HG03175 (cell line): ENCODE data around the gene GARNL3.

Experiments
- ATAC-seq: cut with Tn5 transposase; IDR thresholded peaks from one replicate; pipeline ENCODE4 v1.9.1; 2021; ENCODE audit warnings: mild to moderate bottlenecking, moderate library complexity; ENCODE audit not compliant: unreplicated experiment

GARNL3 gene, protein sequence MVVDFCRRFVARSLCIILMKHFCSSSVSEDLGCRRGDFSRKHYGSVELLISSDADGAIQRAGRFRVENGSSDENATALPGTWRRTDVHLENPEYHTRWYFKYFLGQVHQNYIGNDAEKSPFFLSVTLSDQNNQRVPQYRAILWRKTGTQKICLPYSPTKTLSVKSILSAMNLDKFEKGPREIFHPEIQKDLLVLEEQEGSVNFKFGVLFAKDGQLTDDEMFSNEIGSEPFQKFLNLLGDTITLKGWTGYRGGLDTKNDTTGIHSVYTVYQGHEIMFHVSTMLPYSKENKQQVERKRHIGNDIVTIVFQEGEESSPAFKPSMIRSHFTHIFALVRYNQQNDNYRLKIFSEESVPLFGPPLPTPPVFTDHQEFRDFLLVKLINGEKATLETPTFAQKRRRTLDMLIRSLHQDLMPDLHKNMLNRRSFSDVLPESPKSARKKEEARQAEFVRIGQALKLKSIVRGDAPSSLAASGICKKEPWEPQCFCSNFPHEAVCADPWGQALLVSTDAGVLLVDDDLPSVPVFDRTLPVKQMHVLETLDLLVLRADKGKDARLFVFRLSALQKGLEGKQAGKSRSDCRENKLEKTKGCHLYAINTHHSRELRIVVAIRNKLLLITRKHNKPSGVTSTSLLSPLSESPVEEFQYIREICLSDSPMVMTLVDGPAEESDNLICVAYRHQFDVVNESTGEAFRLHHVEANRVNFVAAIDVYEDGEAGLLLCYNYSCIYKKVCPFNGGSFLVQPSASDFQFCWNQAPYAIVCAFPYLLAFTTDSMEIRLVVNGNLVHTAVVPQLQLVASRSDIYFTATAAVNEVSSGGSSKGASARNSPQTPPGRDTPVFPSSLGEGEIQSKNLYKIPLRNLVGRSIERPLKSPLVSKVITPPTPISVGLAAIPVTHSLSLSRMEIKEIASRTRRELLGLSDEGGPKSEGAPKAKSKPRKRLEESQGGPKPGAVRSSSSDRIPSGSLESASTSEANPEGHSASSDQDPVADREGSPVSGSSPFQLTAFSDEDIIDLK

DNA sequence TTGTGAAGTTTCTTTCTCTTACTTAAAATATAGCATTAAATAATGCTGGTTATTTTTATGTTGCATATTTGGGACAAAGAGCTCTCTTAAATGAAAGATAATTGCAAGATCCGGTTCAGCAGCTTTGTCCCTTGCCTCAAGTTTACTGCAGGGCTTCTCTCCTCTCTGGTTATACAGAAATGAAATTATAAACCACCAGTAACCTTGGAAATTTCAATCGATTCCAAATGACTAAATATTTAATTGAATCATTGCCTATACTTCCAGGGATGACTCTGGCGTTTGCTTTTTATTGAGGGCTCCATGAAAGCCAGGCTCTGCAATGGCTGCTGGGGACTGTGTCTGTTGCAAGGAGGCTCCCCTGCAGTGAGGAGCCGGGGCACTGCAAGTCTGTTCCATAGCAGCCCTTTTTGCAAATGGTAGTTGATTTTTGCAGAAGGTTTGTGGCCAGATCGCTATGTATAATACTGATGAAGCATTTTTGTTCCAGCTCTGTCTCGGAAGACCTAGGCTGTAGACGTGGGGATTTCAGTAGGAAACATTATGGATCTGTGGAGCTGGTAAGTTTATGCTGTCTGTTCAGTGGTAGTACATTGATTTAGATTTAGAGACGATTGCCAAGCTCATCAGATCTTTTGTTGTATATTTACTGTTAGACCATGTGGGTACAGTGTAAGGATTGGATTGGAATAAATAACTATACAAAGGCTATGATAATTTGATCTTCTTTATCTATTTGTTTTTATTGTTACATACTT is at the start of gene GARNL3:
Gene GARNL3, plus strand, starts transcription at position 313 of the 758 bp plus-strand sequence. Its CDS starts 104 bp downstream, at position 417.
- ATAC-seq: no peak

DNA sequence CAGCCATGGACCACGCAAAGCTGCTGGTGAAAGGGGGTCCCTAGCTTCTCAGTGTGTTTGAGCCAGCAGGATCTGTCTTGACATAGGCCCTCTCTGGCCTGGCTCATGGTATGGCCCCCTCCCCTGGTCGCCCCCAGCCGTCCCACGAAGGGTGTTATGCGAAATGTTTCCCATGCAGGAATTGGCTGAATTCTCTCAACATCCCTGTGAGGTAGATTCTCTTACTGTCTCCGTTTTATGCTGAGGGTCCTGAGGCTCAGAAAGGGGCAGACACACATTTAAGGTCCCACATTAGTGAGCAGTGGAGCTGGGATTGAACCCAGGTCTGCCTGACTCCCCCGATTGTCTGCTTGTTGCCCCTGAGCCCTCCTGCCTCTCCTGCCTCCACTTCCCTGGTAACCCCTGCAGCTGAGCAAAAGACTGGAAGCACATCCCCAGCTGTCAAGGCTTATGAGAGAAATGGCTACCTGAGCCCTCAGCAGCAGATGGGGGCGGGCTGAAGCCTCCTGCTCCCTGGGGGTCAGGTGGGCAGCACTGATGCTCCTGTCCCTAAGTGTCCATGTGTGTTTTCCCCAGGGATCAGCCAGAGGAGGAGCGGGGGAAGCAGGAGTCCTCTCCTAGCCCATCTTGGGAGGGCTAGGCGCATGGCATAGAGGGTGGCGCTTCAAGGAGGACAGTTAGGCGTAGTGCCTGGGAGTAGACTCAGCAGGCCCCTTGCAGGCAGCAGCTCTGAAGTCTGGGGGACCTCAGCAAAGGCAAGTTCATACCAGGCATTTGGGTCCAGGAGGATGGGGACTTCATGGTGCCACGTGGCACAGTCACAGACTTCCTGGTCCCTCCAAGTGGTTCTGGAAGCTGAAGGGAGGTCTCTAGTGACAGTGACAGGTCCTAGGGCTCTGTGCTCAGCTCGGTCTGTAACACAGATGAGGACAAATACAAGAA is 49.0 kb upstream of the GARNL3 start:
- no peak for ATAC-seq

DNA sequence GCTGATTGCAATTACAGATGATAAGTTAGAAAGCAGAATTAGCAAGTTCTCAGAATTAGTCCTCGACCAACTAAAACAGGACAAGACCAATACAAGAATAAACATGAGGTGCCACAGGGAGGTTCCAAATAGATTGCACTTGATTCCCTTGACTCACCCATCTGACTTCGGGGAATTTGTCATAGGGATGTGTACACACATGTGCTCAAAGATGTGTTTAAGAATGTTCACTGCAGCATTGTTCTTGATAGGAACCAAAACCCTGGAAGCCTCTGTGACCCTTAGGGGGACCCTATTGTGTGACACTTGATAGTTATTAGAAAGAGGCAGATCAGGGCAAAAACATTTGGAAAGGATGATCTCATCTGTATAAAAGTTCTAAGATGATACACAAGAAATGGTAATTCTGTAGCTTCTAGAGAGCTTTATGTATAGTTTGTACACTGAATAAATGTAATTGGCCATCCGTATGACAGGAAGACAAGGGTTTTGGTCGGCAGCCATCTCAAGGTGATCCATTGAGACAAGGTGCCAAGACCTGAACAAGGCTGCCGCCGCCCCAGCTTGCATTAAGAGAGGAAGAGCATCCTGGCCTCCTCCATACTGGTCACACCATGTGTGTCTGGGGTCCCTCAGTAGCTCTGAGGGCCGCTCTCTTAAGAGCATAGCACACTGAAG is 48.2 kb upstream of the GARNL3 start:
- ATAC-seq: no peak

DNA sequence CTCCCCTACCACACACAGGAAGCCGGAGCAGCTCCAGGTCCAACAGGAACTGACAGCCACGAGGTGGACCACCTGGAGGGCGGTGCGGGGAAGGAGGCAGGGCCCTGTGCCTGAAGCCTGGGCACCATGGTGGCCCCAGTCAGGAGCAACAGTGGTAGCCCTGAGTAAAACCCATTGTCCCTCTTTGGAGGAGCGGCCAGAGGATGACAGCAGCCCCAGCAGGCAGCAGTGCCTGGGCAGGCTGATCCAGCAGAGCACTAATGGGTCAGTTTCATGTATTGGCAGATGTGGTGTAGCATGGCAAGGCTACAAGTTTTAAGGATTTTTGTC is 47.7 kb upstream of the GARNL3 start:
- ATAC-seq: no peak

DNA sequence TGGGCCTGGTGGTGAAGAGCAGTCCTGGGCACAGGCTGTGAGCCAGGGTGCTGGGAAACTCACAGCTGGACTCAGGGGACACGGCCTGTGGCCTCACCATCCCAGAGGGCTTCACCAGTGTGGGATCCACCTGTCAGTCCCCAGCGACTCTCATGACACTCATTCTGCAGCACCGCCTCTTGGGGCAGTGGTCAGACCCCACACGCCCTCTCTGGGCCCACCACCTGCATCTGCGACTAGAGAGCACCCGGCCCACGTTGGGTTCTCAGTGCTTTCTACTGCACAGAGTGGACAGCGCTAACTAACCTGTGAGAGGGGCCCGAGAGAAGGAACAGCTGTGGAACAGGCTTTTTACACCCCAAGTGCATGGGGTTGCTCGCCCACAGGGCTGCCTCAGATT is 45.8 kb upstream of the GARNL3 start:
- no peak for ATAC-seq

DNA sequence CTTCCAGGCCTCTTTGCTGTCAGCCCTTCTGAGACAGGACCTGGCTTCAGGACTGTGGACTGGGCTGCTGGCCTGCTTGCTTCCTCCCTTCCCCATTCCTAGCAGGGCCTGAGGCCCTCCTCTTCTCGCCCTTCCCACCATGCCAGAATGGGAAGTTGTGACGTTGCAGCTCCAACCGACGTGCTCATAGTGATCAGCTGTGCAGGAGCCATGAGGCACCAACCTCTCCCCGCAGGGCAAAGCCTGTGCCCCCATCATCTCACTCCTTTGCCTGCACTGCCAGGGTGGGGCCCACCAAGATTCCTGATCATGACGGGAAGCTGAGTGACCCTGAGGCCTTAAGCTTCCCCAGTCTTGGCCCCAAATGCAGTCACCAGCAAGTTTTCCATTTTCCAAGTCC is 45.1 kb upstream of the GARNL3 start:
- no peak for ATAC-seq

DNA sequence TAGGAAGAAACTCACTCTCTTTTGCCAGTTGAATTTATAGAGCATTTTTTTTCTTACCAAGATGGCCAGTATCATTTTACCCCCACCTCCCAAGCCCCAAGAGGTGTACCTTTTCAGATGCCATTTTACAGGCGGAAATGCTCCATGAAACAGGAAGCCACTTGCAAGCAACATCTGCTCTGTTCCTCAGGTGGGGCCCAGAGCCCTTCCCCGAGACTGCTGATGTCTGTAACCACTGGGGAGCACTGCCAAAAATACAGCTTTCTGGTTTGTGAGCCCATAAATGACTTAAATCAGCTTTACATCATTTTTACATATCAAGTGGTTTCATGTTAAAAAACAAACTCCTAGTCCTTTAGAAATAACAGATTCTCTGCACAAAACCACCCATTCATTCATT is 42.9 kb upstream of the GARNL3 start:
- ATAC-seq: no peak

DNA sequence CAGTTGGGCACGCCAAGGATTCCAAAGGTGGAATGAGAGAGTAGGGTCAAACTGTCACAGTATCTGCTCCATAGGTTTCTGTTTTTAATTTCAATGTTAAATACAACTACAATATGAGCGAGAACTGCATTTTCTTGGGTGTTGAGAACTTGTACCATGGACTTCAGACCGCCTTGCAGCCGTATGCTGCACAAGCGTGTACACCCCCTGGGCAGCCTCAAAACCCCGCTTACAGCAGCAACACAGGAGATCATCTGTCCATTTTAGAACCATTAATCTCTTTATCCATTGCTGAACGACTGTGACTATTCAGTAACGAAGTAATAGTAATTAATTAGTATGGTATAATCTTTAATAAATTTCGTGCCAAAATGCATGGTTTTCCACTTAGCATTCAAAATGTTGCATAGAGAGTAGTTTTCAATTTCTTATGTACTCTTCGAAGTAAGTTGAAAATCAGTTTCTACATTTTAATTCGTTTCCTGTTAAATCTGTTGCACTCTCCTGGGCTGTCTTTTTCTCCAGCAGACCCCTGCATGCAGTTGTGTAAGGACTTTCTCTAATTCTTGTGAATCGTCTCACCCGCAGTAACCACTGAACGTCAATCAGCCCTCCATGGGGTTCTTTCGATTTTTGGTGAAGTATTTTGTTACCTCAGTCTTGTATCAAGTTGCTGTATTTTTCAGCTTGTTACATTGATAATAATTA is 42.0 kb upstream of the GARNL3 start:
- no peak for ATAC-seq

DNA sequence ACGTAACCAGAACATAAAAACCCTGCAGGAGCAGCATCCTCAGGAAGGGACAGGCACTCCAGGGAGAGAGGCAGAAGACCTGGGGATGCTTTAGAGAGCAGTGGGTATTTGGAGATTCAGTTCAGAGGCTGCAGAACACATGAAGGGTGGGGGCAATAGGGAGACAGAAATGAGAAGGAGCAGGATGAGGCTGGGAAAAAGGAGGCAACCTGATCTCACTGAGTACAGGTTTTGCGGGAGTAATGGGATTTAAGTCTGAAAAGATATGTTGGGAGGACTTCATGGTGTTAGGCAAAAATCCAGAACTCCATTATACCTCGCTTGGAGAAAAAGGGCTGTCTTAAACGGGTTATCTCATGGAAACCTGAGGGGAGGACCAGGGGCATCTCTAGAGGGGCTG is 41.3 kb upstream of the GARNL3 start:
- no peak for ATAC-seq

DNA sequence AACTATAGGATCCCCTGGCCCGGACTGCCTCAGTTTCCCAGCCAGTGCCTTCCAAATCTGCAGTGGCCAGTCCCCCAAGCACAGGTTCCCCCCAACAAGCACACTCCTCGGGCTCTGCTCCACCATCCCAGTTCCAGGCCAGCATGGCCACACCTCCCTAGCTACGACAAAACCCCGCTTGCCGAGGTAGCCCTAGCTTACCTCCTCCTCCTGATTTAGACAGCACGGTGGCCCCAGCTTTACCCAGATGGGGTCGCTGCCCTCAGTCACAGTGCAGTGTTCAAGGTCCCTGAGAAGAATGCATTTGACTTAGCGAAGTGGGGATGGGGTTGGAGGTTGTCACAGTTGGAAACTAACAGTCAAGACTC is 40.8 kb upstream of the GARNL3 start:
- ATAC-seq: no peak

DNA sequence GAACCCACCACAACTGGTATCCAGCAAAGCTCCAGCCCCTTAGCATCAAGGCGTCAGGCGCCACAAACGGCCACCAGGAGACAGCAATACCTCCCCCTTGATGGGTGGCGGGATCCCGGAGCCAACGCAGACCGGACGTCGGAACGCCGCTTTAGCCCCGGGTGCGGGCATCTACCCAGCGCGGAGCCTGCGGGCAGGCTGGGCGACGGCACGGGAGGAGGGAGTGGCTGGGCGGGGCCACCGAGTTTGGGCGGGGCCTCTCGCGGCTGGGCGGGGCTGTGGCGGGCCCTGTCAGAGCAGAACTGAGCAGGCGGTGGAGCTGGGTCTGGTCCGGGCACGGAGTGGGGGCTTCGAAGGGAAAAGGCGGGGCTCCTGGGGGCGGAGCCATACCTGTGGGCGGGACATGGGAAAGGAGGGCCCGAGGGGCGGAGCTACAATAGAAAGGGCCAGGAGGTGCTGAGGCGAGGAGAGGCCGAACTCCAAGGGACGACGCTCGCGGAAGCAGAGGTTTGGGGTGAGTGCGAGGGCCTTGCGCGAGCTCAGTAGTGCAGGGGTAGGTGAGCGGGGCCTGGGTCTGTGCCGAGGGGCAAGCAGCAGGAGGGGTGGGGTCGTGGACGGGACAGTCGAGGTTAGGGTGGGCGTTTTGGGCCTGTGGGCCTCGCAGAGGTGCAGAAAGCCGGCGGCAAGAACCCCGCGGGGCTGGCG is 40.2 kb upstream of the GARNL3 start:
- ATAC-seq: peak; percentile 58

DNA sequence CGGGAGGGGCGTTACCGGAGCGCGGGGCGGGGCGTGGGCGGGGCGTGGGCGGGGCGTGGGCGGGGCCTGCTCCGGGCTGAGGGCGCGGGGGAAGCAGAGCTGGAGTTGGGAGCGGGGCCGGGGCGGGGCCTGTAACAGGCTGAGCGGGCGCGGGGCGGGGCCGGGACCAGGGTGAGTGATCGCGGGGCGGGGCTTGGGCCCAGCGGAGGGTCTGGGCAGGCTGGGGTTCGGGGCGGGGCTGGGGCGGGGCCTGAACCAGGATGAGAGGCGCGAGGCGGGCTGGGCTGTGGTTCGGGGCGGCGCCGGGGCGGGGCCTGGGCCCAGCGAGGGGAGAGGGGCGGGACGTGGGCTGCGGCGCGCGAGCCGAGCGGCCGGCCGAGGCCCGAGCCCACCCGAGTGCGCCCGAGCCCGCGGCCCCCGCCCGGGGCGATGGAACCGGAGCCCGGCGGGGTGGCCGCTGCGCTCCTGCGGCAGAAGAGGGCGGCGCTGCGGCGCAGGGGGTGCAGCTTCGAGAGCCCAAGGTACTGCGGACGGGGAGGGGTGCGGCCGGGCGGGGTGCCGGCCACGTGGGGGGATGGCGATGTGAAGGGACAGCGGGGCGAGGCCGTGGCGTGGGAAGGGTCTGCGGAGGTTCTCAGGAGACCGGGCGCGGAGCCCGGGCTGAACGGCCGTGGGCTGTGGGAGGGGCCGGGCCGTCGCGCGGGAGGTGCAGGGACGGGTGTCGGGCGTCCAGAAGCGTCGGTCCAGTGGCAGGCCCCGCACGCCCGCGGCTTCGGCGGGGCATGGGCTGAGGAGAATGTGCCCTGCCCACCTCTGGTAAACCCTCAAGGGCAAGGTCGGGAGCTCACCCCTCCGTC is 39.5 kb upstream of the GARNL3 start:
- ATAC-seq: peak; percentile 43

DNA sequence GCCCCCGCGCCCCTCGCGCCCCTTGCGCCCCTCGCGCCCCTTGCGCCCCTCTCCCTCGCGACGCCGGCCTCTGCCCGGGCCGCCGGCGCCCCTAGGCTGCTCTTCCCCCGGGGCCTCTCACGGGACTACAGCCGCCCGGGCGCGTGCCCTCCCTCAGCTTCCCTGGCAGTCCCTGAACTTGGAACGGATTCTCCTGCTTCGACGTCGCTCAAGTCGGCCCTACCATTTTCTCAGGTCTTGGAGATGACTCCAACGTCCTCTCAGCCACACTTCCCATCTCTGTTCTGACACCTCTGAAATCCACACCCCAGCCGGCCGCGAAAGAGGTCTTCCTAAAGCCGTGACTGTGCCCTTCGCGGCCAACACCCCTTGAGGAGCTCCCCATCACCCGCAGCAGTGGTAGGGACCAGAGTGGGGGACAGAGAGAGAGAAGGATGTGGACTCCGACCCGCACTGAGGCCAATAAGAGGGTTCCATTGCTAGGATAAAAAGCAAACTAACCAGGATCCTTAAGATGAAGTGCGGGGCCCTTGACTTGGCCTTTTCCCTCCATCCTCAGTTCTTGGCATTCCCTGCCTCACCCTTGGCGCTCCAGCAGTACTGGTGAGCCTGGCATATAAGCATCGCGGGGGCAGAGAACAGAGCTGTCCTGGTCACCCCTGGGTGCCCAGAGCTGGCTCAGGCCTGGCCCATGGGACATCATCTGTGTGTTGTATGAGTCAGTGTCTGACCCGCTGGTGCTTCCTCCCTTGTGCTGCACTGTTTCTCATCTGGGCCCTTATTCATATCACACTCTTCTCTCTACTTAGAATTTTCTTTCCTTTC is 38.6 kb upstream of the GARNL3 start:
- no peak for ATAC-seq

DNA sequence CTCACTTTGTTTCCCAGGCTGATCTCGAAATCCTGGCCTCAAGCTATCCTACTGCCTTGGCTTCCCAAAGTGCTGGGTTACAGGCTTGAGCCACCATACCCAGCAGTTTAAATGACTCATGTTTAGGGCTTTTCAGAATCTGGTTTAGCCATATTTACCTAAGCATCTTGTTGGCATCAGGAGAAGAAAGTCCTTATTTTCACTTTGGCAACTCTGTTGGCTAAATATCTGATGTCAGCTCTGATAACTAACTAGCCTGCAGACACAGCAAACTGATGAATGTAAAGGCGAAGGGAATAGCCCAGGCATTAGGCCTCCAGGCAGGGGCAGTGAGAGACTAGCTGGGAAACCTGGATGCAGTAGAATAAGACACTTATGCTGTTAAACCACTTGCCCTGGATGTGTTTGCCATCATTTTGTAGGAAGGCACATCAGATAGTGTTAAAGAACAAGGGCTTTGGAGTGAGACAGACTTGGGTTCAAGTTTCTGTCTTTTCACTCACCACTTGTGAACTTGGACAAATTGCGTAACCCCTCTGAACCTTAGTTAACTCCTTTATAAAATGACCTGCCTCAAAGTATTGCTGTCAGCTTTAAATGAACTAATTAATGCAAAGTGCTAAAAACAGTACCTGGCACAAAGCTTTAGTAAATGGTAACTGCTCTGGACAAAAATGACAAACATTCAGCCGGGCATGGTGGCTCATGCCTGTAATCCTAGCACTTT is 34.7 kb upstream of the GARNL3 start:
- no peak for ATAC-seq

DNA sequence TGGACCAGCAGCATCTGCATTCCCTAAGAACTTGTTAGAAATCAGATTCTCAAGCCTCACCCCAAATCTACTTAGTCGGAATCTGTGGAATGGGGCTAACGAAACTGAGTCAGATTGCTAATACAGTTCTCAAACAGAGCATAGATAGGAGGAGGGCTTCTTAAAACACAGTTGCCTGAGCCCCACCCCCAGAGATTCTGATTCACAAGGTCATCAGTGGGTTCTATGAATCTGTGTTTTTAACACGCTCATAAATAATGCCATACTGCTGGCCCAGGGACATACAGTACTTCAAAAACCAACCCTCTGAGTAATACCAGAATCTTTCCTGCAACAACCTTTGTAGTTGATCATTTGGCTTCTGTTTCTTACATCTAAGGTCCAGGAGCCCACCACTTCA is 32.9 kb upstream of the GARNL3 start:
- no peak for ATAC-seq
